Stimulated activated CD8-positive, alpha-beta memory T cell treated with anti-CD3 and anti-CD28 coated beads, Interleukin-12 subunit alpha, Interleukin-12 subunit beta, amount 100 ng/mL, for 4 hours (primary cell): ENCODE measurements around the gene RPS6KA3.
"Not testable (repeated sequence)": the region's sequence is repeated elsewhere in the genome, so short reads cannot be mapped to it uniquely, and the experiment has no call there.

Experiments
- DNase-seq: peaks from one replicate; pipeline ENCODE4 v3.0.0-alpha.2; 2020; ENCODE audit warnings: low read depth

RPS6KA3 gene

GRCh38 chrX:20218836-20219505, 47.7 kb downstream of the RPS6KA3 start:
- no peak for DNase-seq

GRCh38 chrX:20217906-20218305, 48.8 kb downstream of the RPS6KA3 start:
- no peak for DNase-seq

- no peak for DNase-seq
These were observed 49.4 kb downstream of the RPS6KA3 start for GRCh38 chrX:20217271-20217670.

DNA sequence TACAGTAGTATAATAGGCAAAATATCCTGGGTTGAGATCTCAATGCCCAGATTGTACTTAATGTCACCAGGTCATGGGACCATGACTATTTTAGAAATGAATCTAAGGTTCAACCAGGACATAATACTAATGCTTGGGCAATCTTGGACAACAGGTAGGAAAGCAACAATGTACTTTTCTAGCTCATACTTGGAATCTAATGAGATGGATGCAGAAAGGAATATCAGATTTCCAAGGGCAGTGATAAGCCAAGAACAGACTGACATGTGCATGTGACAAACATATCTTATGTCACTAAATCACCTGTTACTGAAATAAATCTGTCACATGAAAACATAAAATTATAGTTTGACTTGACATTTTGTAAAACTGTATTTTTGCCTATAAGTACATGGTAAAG, 51.1 kb downstream of the RPS6KA3 start:
- DNase-seq = no peak

DNA sequence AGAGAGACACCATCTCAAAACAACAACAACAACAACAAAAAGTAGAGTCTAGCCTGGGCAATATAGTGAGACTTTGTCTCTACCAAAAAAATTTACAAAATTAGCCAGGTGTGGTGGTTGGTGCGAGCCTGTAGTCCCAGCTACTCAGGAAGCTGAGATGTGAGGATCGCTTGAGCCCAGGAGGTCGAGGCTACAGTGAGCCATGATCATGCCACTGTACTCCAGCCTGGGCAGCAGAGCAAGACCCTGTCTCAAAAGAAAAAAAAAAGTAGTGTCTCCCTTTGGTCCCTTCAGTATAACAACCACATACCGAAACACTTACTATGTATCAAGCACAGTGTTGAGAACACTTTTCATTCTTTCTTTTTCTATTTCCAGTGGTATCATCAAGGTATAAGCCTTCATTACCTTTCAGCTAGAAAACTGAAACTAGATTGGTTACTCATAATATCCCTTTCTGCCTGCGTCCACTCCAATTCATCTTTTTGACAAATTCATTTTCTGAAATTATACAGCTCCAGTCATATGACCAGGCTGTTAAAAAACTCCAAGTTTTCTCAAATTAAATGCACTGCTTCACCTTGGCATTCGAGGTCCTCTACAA, 54.1 kb downstream of the RPS6KA3 start:
- DNase-seq = no peak

DNA sequence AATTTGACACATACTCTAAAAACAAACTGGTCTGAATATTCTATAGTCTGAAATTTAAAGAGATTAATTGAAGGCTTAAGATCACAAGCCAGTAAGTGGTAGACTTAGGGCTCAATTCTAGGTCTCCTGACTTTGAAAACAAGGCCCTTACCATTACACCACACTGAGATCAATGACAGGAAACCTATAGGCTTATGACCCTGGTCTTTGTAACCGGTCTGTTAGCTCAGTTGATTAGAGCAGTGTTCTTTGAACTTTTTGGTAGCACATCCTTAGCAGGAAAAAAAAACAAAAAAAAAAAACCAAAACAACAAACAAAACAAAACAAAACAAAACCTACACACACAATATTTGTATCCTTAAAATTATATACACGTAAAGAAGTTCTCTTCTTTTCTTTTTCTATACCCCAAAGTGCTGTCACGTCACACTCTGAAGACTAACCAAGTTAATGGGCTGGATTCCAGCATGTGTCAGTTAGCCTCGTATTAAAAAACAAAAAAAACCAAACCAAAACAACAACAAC, 55.4 kb downstream of the RPS6KA3 start:
- no peak for DNase-seq

- no peak for DNase-seq
These were observed 60.6 kb downstream of the RPS6KA3 start for GRCh38 chrX:20205927-20206708.

DNA sequence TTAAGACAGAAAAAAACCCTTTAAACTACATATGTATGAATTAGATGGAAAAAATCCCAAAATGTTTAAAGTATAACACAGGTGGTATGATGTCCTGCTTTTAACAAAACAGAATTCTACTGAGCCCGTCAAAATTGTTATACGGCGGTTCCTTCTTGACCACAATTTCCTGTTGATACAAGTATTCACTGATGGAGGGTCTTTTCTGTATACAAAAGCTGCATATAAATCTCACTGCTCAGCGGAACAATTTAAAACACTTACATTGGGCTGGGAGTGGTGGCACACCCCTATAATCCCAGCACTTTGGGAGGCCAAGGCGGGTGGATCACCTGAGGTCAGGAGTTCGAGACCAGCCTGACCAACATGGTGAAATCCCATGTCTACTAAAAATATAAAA, 62.4 kb downstream of the RPS6KA3 start:
- no peak for DNase-seq

DNA sequence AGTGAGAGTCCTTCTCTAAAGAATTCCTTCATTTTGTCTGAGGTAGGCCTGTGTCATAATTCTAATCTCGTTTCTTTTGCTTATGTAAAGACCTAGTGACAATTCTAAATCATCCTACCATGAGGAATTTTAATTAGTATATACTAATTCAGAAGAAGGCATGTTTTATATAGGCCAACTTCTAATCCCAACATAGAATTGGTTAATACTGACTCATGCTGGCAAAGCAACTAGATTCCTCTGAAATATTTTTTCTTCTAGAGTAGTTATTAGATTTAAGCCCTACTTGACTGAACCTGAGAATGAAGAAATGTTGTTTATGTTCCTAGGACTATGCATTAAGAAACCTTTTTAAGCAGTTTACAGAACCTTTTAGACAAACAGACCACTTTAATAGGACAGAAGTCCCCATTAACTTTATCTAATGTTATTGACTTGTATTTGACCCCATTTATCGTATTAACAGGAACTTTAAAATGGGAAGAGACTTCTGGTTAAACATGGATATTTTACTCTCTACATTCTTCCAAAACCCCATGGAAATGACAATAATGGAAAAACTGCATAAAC, 69.0 kb downstream of the RPS6KA3 start:
- DNase-seq = no peak

GRCh38 chrX:20189171-20189570, 77.5 kb downstream of the RPS6KA3 start:
- no peak for DNase-seq

- no peak for DNase-seq
These were observed 84.9 kb downstream of the RPS6KA3 start for GRCh38 chrX:20181598-20182329.

GRCh38 chrX:20177093-20177492, 89.6 kb downstream of the RPS6KA3 start:
- DNase-seq = no peak

DNA sequence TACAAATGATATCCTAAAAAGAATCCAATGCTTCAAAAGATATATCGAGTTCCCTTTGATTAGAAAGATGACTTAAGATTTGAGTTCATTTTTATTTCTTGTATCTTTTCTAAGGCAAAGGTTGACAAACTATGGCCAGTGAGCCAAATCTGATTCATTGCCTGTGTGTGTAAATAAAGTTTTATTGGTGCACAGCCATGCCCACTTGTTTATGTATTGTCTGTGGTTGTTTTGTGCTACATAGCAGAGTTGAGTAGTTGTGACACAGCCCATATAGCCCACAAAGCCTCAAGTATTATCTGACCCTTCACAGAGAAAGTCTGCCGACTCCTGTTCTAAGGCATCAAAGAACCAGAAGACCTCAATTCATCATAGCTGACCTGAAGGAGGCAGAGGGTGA, 92.9 kb downstream of the RPS6KA3 start:
- DNase-seq = no peak

DNA sequence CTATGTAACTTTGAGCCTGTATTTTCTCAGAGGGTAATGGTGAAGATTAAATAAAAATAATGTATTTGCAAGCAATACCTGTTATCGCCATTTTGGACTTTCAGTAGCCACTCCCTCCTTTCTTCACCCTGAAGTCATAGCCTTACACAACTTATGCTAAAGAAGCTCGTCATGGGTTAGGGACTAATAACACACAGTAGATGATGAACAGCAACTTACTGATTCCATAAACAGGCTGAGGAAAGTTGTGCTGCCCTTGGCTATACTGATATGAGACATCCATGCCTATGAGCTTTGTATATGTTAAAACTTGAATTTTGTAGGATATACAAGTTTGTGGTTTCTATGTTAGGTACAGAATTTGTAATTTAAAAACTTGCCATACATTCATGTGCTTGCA, 93.4 kb downstream of the RPS6KA3 start:
- no peak for DNase-seq

- DNase-seq = no peak
These were observed 94.8 kb downstream of the RPS6KA3 start for GRCh38 chrX:20171887-20172286.

GRCh38 chrX:20162516-20162915, 104.2 kb downstream of the RPS6KA3 start:
- DNase-seq = not testable (repeated sequence)

- DNase-seq = no peak
These were observed 106.8 kb downstream of the RPS6KA3 start for GRCh38 chrX:20159797-20160385.

GRCh38 chrX:20151689-20152088, 115.0 kb downstream of the RPS6KA3 start:
- no peak for DNase-seq

DNA sequence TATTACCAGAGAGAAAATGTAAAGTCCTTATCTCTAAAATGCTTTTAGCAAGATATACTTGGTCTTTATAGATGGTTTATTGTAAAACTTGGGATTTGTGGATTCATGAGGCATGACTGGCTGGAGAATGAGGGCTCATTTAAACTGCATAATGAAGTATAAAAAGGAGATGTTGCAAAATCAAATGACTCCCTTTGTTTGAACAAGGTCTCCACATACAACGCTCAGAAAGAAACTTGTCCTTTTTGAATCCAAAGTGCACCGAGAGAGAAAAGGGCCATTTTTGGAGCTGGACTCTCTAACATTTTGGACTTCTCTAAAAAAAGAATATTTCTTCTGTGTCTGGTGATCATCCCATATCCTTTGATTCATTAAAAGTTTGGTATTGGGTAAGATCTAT, 117.4 kb downstream of the RPS6KA3 start:
- DNase-seq = no peak

DNA sequence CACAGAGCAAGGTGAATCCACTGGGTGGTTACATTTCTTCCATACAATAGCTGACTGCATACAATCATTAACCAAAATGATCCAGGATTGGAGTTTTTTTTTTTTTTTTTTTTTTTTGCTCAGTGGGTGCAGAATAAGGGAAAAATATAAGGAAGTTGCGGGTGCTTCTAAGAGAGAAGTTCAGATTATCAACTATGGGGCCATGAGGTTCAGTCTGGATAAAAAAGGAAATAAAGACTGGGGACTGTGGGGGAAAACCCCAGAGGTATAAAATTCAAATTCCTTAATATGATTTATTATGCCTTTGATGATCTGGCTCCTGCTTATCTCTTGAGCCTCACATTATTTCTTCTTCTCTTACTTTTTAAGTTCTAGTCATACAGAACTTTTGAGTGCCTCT, 119.1 kb downstream of the RPS6KA3 start:
- DNase-seq = no peak

GRCh38 chrX:20144491-20144890, 122.2 kb downstream of the RPS6KA3 start:
- DNase-seq = no peak

GRCh38 chrX:20143561-20143960, 123.1 kb downstream of the RPS6KA3 start:
- DNase-seq = no peak
